Astrocyte (in vitro differentiated cells and primary cell): Measurements from ENCODE around the gene STRIP1. TPM values are rescaled to one million over a fixed set of nuclear protein-coding genes. Genes with fewer than 3 reads are reported as not detected.

Source experiments
- total RNA-seq: library from RNA; stranded (reverse); gene quantifications from 2 replicates; pipeline ENCODE4 v1.2.1, GENCODE V29; 2021

Gene STRIP1
- total RNA-seq, 1 donor from 2014 or later, result 40.8 TPM

Other genes with a start within 250 kb of the STRIP1 start
- 12.3 and 17.5 TPM in 2 replicates for gene CSF1, start 123.8 kb upstream of the STRIP1 start, total RNA-seq
- 60.5 and 64.3 TPM in 2 replicates for gene AHCYL1, start 49.9 kb upstream of the STRIP1 start, total RNA-seq
- gene ALX3, start 36.0 kb downstream of the STRIP1 start, total RNA-seq, result not detected in 2 replicates
- gene UBL4B, start 77.8 kb downstream of the STRIP1 start, total RNA-seq, result not detected in 2 replicates
- 3.6 and 4.4 TPM in 2 replicates for gene SLC6A17, start 115.9 kb downstream of the STRIP1 start, total RNA-seq
- 2.6 and 3.1 TPM in 2 replicates for gene KCNC4, start 175.7 kb downstream of the STRIP1 start, total RNA-seq